ENCODE results near the gene AFF1. TPM values are rescaled to one million over a fixed set of nuclear protein-coding genes. Genes with fewer than 3 reads are reported as not detected.

Gene AFF1
- total RNA-seq, 1 experiment from 2014 or later: 23.9 TPM

GRCh38 chr4:87053802-87054767 is 119.3 kb downstream of the AFF1 start:
- Histone ChIP-seq H3K27me3 (ENCODE audit: control insufficient read depth, insufficient read depth, low read length) (no peaks in the 10 kb centered on the region), H3K27ac (ENCODE audit: low read length) (no peak overlapping the region), H3K9me3 (ENCODE audit: control insufficient read depth, insufficient read depth, low read depth, low read length) (no peaks in the 10 kb centered on the region), H3K4me1 (ENCODE audit: control insufficient read depth, insufficient read depth, low read length) (no peaks in the 10 kb centered on the region; the same call in 1 of the 2 replicates), H3K4me3 (ENCODE audit: low read depth in 2 of 2, low read length in 2 of 2) (no peak overlapping the region), H3K36me3 (ENCODE audit: control insufficient read depth, insufficient read depth, low read length) (no peaks in the 10 kb centered on the region; the same call in 1 of the 2 replicates)
- TF ChIP-seq POLR2AphosphoS5 (IDR thresholded peaks at IDR 0.05; ENCODE audit: low read depth, low read length) (no peak), TCF7L2 (IDR thresholded peaks at IDR 0.05; ENCODE audit: low read depth, low read length) (no peak), CTCF (IDR thresholded peaks at IDR 0.05) (no peak), SIN3A (IDR thresholded peaks at IDR 0.05; ENCODE audit: borderline replicate concordance, insufficient read depth, low read depth, low read length) (no peak)
- TF ChIP-seq, protein P1, sequence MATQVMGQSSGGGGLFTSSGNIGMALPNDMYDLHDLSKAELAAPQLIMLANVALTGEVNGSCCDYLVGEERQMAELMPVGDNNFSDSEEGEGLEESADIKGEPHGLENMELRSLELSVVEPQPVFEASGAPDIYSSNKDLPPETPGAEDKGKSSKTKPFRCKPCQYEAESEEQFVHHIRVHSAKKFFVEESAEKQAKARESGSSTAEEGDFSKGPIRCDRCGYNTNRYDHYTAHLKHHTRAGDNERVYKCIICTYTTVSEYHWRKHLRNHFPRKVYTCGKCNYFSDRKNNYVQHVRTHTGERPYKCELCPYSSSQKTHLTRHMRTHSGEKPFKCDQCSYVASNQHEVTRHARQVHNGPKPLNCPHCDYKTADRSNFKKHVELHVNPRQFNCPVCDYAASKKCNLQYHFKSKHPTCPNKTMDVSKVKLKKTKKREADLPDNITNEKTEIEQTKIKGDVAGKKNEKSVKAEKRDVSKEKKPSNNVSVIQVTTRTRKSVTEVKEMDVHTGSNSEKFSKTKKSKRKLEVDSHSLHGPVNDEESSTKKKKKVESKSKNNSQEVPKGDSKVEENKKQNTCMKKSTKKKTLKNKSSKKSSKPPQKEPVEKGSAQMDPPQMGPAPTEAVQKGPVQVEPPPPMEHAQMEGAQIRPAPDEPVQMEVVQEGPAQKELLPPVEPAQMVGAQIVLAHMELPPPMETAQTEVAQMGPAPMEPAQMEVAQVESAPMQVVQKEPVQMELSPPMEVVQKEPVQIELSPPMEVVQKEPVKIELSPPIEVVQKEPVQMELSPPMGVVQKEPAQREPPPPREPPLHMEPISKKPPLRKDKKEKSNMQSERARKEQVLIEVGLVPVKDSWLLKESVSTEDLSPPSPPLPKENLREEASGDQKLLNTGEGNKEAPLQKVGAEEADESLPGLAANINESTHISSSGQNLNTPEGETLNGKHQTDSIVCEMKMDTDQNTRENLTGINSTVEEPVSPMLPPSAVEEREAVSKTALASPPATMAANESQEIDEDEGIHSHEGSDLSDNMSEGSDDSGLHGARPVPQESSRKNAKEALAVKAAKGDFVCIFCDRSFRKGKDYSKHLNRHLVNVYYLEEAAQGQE (IDR thresholded peaks at IDR 0.05; ENCODE audit: insufficient read depth in 1 of 2, low read depth in 2 of 2, low read length in 1 of 2): no peak
- no peak for DNase-seq (ENCODE audit: low read depth, low spot score)
- ATAC-seq: no peak
- intact Hi-C loops (cut with micrococcal nuclease; ENCODE audit: unreplicated experiment) (no loop called here), in situ Hi-C loops (cut with HindIII; ENCODE audit: low pct_unique_long_range_greater_than_20kb, low sequenced_read_pairs) (no loop called here)
- BruUV-seq (replicated peaks): no TSS peak
- POLR2A ChIA-PET: no interaction called here
- CTCF ChIA-PET: interaction anchor here (0.6 kb wide), 1 partner anchor 559 kb away, joined by 10 read pairs; no protein-coding TSS in a partner anchor

DNA sequence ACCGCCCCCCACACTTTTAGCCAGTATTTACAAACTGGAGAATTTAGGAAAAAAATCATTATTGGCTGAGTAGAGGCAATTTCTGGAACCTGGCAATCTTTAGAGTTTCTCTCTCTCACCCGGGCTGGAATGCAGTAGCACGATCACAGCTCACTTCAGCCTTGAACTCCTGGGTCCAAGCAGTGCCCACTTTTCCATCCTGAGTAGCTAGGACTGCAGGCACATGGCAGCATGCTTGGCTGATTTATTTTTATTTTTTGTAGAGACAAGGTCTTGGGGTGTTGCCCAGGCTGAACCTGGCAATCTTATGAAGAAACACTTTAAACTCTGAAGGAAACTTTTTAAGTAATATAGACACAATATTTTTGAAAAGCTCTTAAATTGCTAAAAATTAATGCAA is 120.1 kb downstream of the AFF1 start:
- DNase-seq (ENCODE audit: low read depth, low spot score): no peak
- no peaks in the 10 kb centered on the region; the same call in 1 of the 2 replicates for H3K36me3 ChIP-seq (ENCODE audit: control insufficient read depth, insufficient read depth, low read length)
- H3K27me3 ChIP-seq (ENCODE audit: control insufficient read depth, insufficient read depth, low read length): no peaks in the 10 kb centered on the region
- no peak overlapping the region for H3K27ac ChIP-seq (ENCODE audit: low read length)
- H3K9me3 ChIP-seq (ENCODE audit: control insufficient read depth, insufficient read depth, low read depth, low read length): no peaks in the 10 kb centered on the region
- H3K4me1 ChIP-seq (ENCODE audit: control insufficient read depth, insufficient read depth, low read length): no peaks in the 10 kb centered on the region; the same call in 1 of the 2 replicates
- CTCF ChIA-PET: no interaction called here
- TF ChIP-seq, protein P1 (IDR thresholded peaks at IDR 0.05; ENCODE audit: insufficient read depth in 1 of 2, low read depth in 2 of 2, low read length in 1 of 2): no peak
- TF ChIP-seq TCF7L2 (IDR thresholded peaks at IDR 0.05; ENCODE audit: low read depth, low read length) (no peak), SIN3A (IDR thresholded peaks at IDR 0.05; ENCODE audit: borderline replicate concordance, insufficient read depth, low read depth, low read length) (no peak), POLR2AphosphoS5 (IDR thresholded peaks at IDR 0.05; ENCODE audit: low read depth, low read length) (no peak), CTCF (IDR thresholded peaks at IDR 0.05) (no peak)
- in situ Hi-C loops (cut with HindIII; ENCODE audit: low pct_unique_long_range_greater_than_20kb, low sequenced_read_pairs) (no loop called here), intact Hi-C loops (cut with micrococcal nuclease; ENCODE audit: unreplicated experiment) (no loop called here)
- ATAC-seq: no peak
- no peak overlapping the region for H3K4me3 ChIP-seq (ENCODE audit: low read depth in 2 of 2, low read length in 2 of 2)
- POLR2A ChIA-PET: no interaction called here
- no TSS peak for BruUV-seq (replicated peaks)

Measured in Panc1 (cell line).